Dendritic cell treated with granulocyte-macrophage colony-stimulating factor and Interleukin-4, amounts not matched to agents 40 ng/mL and 50 ng/mL, for 4 days (primary cell): ENCODE data around the gene CEP170.
"Not testable (repeated sequence)": the region's sequence is repeated elsewhere in the genome, so short reads cannot be mapped to it uniquely, and the experiment has no call there.

Experiments used
- H3K27ac Mint-ChIP-seq: one replicate; pipeline ENCODE4 v1.8.0; 2022; ENCODE audit warnings: mild to moderate bottlenecking, mixed read lengths
- H3K27me3 Mint-ChIP-seq: one replicate; pipeline ENCODE4 v1.8.0; 2022; ENCODE audit warnings: mild to moderate bottlenecking, mixed read lengths
- H3K36me3 Mint-ChIP-seq: one replicate; pipeline ENCODE4 v1.8.0; 2022; ENCODE audit warnings: low read depth, mixed read lengths
- H3K4me1 Mint-ChIP-seq: one replicate; pipeline ENCODE4 v1.8.0; 2022; ENCODE audit warnings: low read depth, mixed read lengths
- H3K4me3 Mint-ChIP-seq: one replicate; pipeline ENCODE4 v1.8.0; 2022; ENCODE audit warnings: mild to moderate bottlenecking, moderate library complexity, mixed read lengths
- H3K9me3 Mint-ChIP-seq: one replicate; pipeline ENCODE4 v1.8.0; 2022; ENCODE audit warnings: mixed read lengths
- intact Hi-C: fragments of 100-400 bp; cut with micrococcal nuclease; formaldehyde crosslinking; loops from one replicate; pipeline ENCODE4 v1.15.0; 2022

The CEP170 gene

GRCh38 chr1:243204336-243204735, 50.7 kb downstream of the CEP170 start:
- H3K27ac Mint-ChIP-seq, intact Hi-C loops, H3K27me3 Mint-ChIP-seq, H3K9me3 Mint-ChIP-seq, H3K4me1 Mint-ChIP-seq, H3K4me3 Mint-ChIP-seq: not testable (repeated sequence)
- H3K36me3 Mint-ChIP-seq, result peaks cover 36% of the 10 kb centered on the region

GRCh38 chr1:243203196-243203595, 51.9 kb downstream of the CEP170 start:
- H3K4me3 Mint-ChIP-seq, intact Hi-C loops, H3K27ac Mint-ChIP-seq, H3K4me1 Mint-ChIP-seq, H3K27me3 Mint-ChIP-seq, H3K9me3 Mint-ChIP-seq: not testable (repeated sequence)
- peaks cover 42% of the 10 kb centered on the region for H3K36me3 Mint-ChIP-seq

- H3K27me3 Mint-ChIP-seq, H3K9me3 Mint-ChIP-seq, H3K27ac Mint-ChIP-seq: not testable (repeated sequence)
Observed at GRCh38 chr1:243201316-243201715, 53.8 kb downstream of the CEP170 start.

GRCh38 chr1:243197524-243197923, 57.6 kb downstream of the CEP170 start:
- not testable (repeated sequence) for H3K9me3 Mint-ChIP-seq, H3K27ac Mint-ChIP-seq, H3K4me3 Mint-ChIP-seq, H3K27me3 Mint-ChIP-seq, H3K4me1 Mint-ChIP-seq
- H3K36me3 Mint-ChIP-seq, result peaks cover 33% of the 10 kb centered on the region
- intact Hi-C loops, result loop anchor here (5.0 kb wide), 1 partner anchor 130 kb away; no protein-coding TSS in a partner anchor

More at GRCh38 chr1:243201316-243201715, 53.8 kb downstream of the CEP170 start:
- intact Hi-C loops, H3K4me1 Mint-ChIP-seq, H3K4me3 Mint-ChIP-seq: not testable (repeated sequence)
- peaks cover 43% of the 10 kb centered on the region for H3K36me3 Mint-ChIP-seq

GRCh38 chr1:243193330-243193729, 61.8 kb downstream of the CEP170 start:
- H3K4me3 Mint-ChIP-seq, H3K27me3 Mint-ChIP-seq, intact Hi-C loops, H3K27ac Mint-ChIP-seq, H3K9me3 Mint-ChIP-seq: not testable (repeated sequence)
- H3K4me1 Mint-ChIP-seq, result peaks cover 14% of the 10 kb centered on the region
- peaks cover 38% of the 10 kb centered on the region for H3K36me3 Mint-ChIP-seq

- H3K36me3 Mint-ChIP-seq, result peaks cover 52% of the 10 kb centered on the region
- H3K4me3 Mint-ChIP-seq, H3K9me3 Mint-ChIP-seq, intact Hi-C loops, H3K27ac Mint-ChIP-seq, H3K27me3 Mint-ChIP-seq: not testable (repeated sequence)
- peaks cover 12% of the 10 kb centered on the region for H3K4me1 Mint-ChIP-seq
Observed at GRCh38 chr1:243186201-243186995, 68.7 kb downstream of the CEP170 start.

GRCh38 chr1:243184787-243185186, 70.3 kb downstream of the CEP170 start:
- H3K9me3 Mint-ChIP-seq, H3K27me3 Mint-ChIP-seq, H3K4me3 Mint-ChIP-seq, H3K27ac Mint-ChIP-seq, intact Hi-C loops, H3K4me1 Mint-ChIP-seq: not testable (repeated sequence)
- H3K36me3 Mint-ChIP-seq, result peaks cover 60% of the 10 kb centered on the region

GRCh38 chr1:243183661-243184060, 71.4 kb downstream of the CEP170 start:
- H3K4me1 Mint-ChIP-seq, H3K9me3 Mint-ChIP-seq, H3K27ac Mint-ChIP-seq, H3K4me3 Mint-ChIP-seq, intact Hi-C loops, H3K27me3 Mint-ChIP-seq: not testable (repeated sequence)
- peaks cover 72% of the 10 kb centered on the region for H3K36me3 Mint-ChIP-seq

GRCh38 chr1:243183176-243183575, 71.9 kb downstream of the CEP170 start:
- H3K27ac Mint-ChIP-seq, H3K4me3 Mint-ChIP-seq, H3K9me3 Mint-ChIP-seq, H3K4me1 Mint-ChIP-seq, H3K27me3 Mint-ChIP-seq, intact Hi-C loops: not testable (repeated sequence)
- H3K36me3 Mint-ChIP-seq, result peaks cover 76% of the 10 kb centered on the region

- no peaks in the 10 kb centered on the region for H3K27me3 Mint-ChIP-seq
- peaks cover 67% of the 10 kb centered on the region for H3K36me3 Mint-ChIP-seq
- H3K4me1 Mint-ChIP-seq, result peaks cover 5% of the 10 kb centered on the region
- H3K4me3 Mint-ChIP-seq, result no peak overlapping the region
- H3K9me3 Mint-ChIP-seq, result no peaks in the 10 kb centered on the region
- H3K27ac Mint-ChIP-seq, result no peak overlapping the region
- intact Hi-C loops, result no loop called here
Observed at GRCh38 chr1:243179720-243180119, 75.4 kb downstream of the CEP170 start.

GRCh38 chr1:243177792-243178191, 77.3 kb downstream of the CEP170 start:
- H3K4me1 Mint-ChIP-seq, intact Hi-C loops, H3K27ac Mint-ChIP-seq, H3K27me3 Mint-ChIP-seq, H3K9me3 Mint-ChIP-seq, H3K4me3 Mint-ChIP-seq: not testable (repeated sequence)
- H3K36me3 Mint-ChIP-seq, result peaks cover 59% of the 10 kb centered on the region

- H3K4me3 Mint-ChIP-seq, H3K4me1 Mint-ChIP-seq, intact Hi-C loops, H3K27me3 Mint-ChIP-seq, H3K27ac Mint-ChIP-seq, H3K9me3 Mint-ChIP-seq: not testable (repeated sequence)
- peaks cover 45% of the 10 kb centered on the region for H3K36me3 Mint-ChIP-seq
Observed at GRCh38 chr1:243173758-243174369, 81.2 kb downstream of the CEP170 start.

- H3K9me3 Mint-ChIP-seq, H3K27me3 Mint-ChIP-seq, H3K4me3 Mint-ChIP-seq, H3K27ac Mint-ChIP-seq, intact Hi-C loops, H3K4me1 Mint-ChIP-seq: not testable (repeated sequence)
- peaks cover 35% of the 10 kb centered on the region for H3K36me3 Mint-ChIP-seq
Observed at GRCh38 chr1:243164911-243165310, 90.2 kb downstream of the CEP170 start.

GRCh38 chr1:243150906-243151305, 104.2 kb downstream of the CEP170 start:
- intact Hi-C loops, result not testable (repeated sequence)

GRCh38 chr1:243149120-243149519, 106.0 kb downstream of the CEP170 start:
- H3K9me3 Mint-ChIP-seq, H3K27me3 Mint-ChIP-seq, H3K4me1 Mint-ChIP-seq, H3K4me3 Mint-ChIP-seq, intact Hi-C loops, H3K27ac Mint-ChIP-seq: not testable (repeated sequence)
- peaks cover 48% of the 10 kb centered on the region for H3K36me3 Mint-ChIP-seq

More at GRCh38 chr1:243150906-243151305, 104.2 kb downstream of the CEP170 start:
- not testable (repeated sequence) for H3K27me3 Mint-ChIP-seq, H3K4me3 Mint-ChIP-seq, H3K4me1 Mint-ChIP-seq, H3K9me3 Mint-ChIP-seq, H3K27ac Mint-ChIP-seq
- peaks cover 58% of the 10 kb centered on the region for H3K36me3 Mint-ChIP-seq
